HEK293 (cell line): ENCODE data around the gene MSI1.

ENCODE experiments used
- CTCF ChIA-PET: fragments of 350-600 bp; formaldehyde crosslinking; extraction: SDS; loops from one replicate; lab custom pipeline; 2021; ENCODE audit warnings: antibody characterized with exemption; lab: Yijun Ruan, JAX
- POLR2A ChIA-PET: fragments of 300-600 bp; formaldehyde crosslinking; extraction: SDS; loops from one replicate; lab custom pipeline; 2020; ENCODE audit warnings: antibody characterized with exemption, inconsistent platforms; lab: Yijun Ruan, JAX
- H3K27ac ChIP-seq: fragments of 200-500 bp; sonication (Bioruptor generic); 2 replicates; pipeline ENCODE4 v1.5.1; 2014; ENCODE audit warnings: low read depth, low read length, control low read depth, inconsistent platforms; ENCODE audit errors: extremely low read depth
- H3K36me3 ChIP-seq, 2 experiments: fragments of 200-500 bp in 1 of 2; sonication (Bioruptor generic) in 1 of 2; 1 replicate in 1 of 2; 2 replicates in 1 of 2; pipeline ENCODE4 v1.5.1; 2014 to 2017; ENCODE audit warnings: inconsistent platforms in 2 of 2, low read length in 2 of 2; ENCODE audit not compliant: control insufficient read depth in 2 of 2, insufficient read depth in 1 of 2
- H3K4me1 ChIP-seq: fragments of 200-500 bp; sonication (Bioruptor generic); 2 replicates; pipeline ENCODE4 v1.5.1; 2014; ENCODE audit warnings: mild to moderate bottlenecking, low read length, inconsistent platforms; ENCODE audit not compliant: control insufficient read depth, insufficient read depth
- H3K4me3 ChIP-seq: 2 replicates; pipeline ENCODE4 v1.5.1; 2011; ENCODE audit warnings: low read depth, mild to moderate bottlenecking, control low read depth, low read length, moderate library complexity
- H3K9me3 ChIP-seq: fragments of 200-500 bp; sonication (Bioruptor generic); 2 replicates; pipeline ENCODE4 v1.5.1; 2014; ENCODE audit warnings: low read depth, low read length, inconsistent platforms; ENCODE audit not compliant: control insufficient read depth, insufficient read depth
- EGR2 ChIP-seq: fragments of 450-650 bp; formaldehyde crosslinking; IDR thresholded peaks from 2 replicates; pipeline ENCODE4 v1.5.1; 2016; ENCODE audit warnings: low read depth, missing biosample characterization, missing genetic modification characterization
- INSM2 ChIP-seq: fragments of 450-650 bp; formaldehyde crosslinking; IDR thresholded peaks from 2 replicates; pipeline ENCODE4 v1.5.1; 2016; ENCODE audit warnings: missing biosample characterization, missing genetic modification characterization
- KLF9 ChIP-seq: fragments of 450-650 bp; formaldehyde crosslinking; IDR thresholded peaks from 2 replicates; pipeline ENCODE4 v1.5.1; 2016; ENCODE audit warnings: missing biosample characterization, missing genetic modification characterization, low read depth
- PATZ1 ChIP-seq: fragments of 450-650 bp; formaldehyde crosslinking; IDR thresholded peaks from 2 replicates; pipeline ENCODE4 v1.5.1; 2016; ENCODE audit warnings: missing biosample characterization, missing genetic modification characterization
- SP2 ChIP-seq: fragments of 450-650 bp; formaldehyde crosslinking; IDR thresholded peaks from 2 replicates; pipeline ENCODE4 v1.5.1; 2016; ENCODE audit warnings: missing biosample characterization, missing genetic modification characterization
- ZBTB17 ChIP-seq: fragments of 450-650 bp; formaldehyde crosslinking; IDR thresholded peaks from 2 replicates; pipeline ENCODE4 v1.5.1; 2016; ENCODE audit warnings: missing biosample characterization, missing genetic modification characterization
- ZBTB48 ChIP-seq: fragments of 450-650 bp; formaldehyde crosslinking; IDR thresholded peaks from 2 replicates; pipeline ENCODE4 v1.5.1; 2016; ENCODE audit warnings: missing biosample characterization, missing genetic modification characterization
- ZFP69B ChIP-seq: fragments of 450-650 bp; formaldehyde crosslinking; IDR thresholded peaks from 2 replicates; pipeline ENCODE4 v1.5.1; 2016; ENCODE audit warnings: missing biosample characterization, missing genetic modification characterization
- ZIC2 ChIP-seq: fragments of 450-650 bp; formaldehyde crosslinking; IDR thresholded peaks from 2 replicates; pipeline ENCODE4 v1.5.1; 2016; ENCODE audit warnings: missing biosample characterization, missing genetic modification characterization
- ZNF121 ChIP-seq: fragments of 450-650 bp; formaldehyde crosslinking; IDR thresholded peaks from 2 replicates; pipeline ENCODE4 v1.5.1; 2016; ENCODE audit warnings: missing biosample characterization, missing genetic modification characterization
- ZNF155 ChIP-seq: fragments of 450-650 bp; formaldehyde crosslinking; IDR thresholded peaks from 2 replicates; pipeline ENCODE4 v1.5.1; 2016; ENCODE audit warnings: missing biosample characterization, missing genetic modification characterization
- ZNF311 ChIP-seq: fragments of 450-650 bp; formaldehyde crosslinking; IDR thresholded peaks from 2 replicates; pipeline ENCODE4 v1.5.1; 2017; ENCODE audit warnings: missing biosample characterization, missing genetic modification characterization, borderline replicate concordance
- ZNF354C ChIP-seq: fragments of 450-650 bp; formaldehyde crosslinking; IDR thresholded peaks from 2 replicates; pipeline ENCODE4 v1.5.1; 2016; ENCODE audit warnings: missing biosample characterization, missing genetic modification characterization, low read depth, borderline replicate concordance
- ZNF366 ChIP-seq: fragments of 450-650 bp; formaldehyde crosslinking; conservative IDR thresholded peaks from 2 replicates; pipeline ENCODE4 v1.5.1; 2016; ENCODE audit warnings: missing biosample characterization, missing genetic modification characterization
- ZNF48 ChIP-seq: fragments of 450-650 bp; formaldehyde crosslinking; IDR thresholded peaks from 2 replicates; pipeline ENCODE4 v1.5.1; 2016; ENCODE audit warnings: missing biosample characterization, missing genetic modification characterization
- ZNF501 ChIP-seq: fragments of 450-650 bp; formaldehyde crosslinking; IDR thresholded peaks from 2 replicates; pipeline ENCODE4 v1.5.1; 2016; ENCODE audit warnings: missing biosample characterization, missing genetic modification characterization
- ZNF549 ChIP-seq: fragments of 450-650 bp; IDR thresholded peaks from 2 replicates; pipeline ENCODE4 v1.5.1; 2018; ENCODE audit warnings: missing biosample characterization, missing genetic modification characterization, mild to moderate bottlenecking, inconsistent platforms, moderate library complexity
- ZNF585B ChIP-seq: fragments of 450-650 bp; formaldehyde crosslinking; IDR thresholded peaks from 2 replicates; pipeline ENCODE4 v1.5.1; 2016; ENCODE audit warnings: missing biosample characterization, missing genetic modification characterization
- ZNF600 ChIP-seq: fragments of 450-650 bp; formaldehyde crosslinking; IDR thresholded peaks from 2 replicates; pipeline ENCODE4 v1.5.1; 2016; ENCODE audit warnings: missing biosample characterization, missing genetic modification characterization
- ZNF621 ChIP-seq: fragments of 450-650 bp; formaldehyde crosslinking; IDR thresholded peaks from 2 replicates; pipeline ENCODE4 v1.5.1; 2017; ENCODE audit warnings: missing biosample characterization, missing genetic modification characterization
- ZNF623 ChIP-seq: fragments of 450-650 bp; formaldehyde crosslinking; IDR thresholded peaks from 2 replicates; pipeline ENCODE4 v1.5.1; 2016; ENCODE audit warnings: missing biosample characterization, missing genetic modification characterization
- ZNF670 ChIP-seq: fragments of 450-650 bp; formaldehyde crosslinking; IDR thresholded peaks from 2 replicates; pipeline ENCODE4 v1.5.1; 2016; ENCODE audit warnings: missing biosample characterization, missing genetic modification characterization, low read depth
- ZNF677 ChIP-seq: fragments of 450-650 bp; IDR thresholded peaks from 2 replicates; pipeline ENCODE4 v1.5.0; 2018; ENCODE audit warnings: missing biosample characterization, mild to moderate bottlenecking, missing genetic modification characterization, moderate library complexity
- ZNF843 ChIP-seq: fragments of 450-650 bp; formaldehyde crosslinking; IDR thresholded peaks from 2 replicates; pipeline ENCODE4 v1.5.1; 2016; ENCODE audit warnings: missing biosample characterization, missing genetic modification characterization
- ZXDB ChIP-seq: fragments of 450-650 bp; formaldehyde crosslinking; IDR thresholded peaks from 2 replicates; pipeline ENCODE4 v1.5.1; 2016; ENCODE audit warnings: missing biosample characterization, missing genetic modification characterization

The MSI1 gene

GRCh38 chr12:120356567-120357030, 12.4 kb downstream of the MSI1 start (continued):
- peak; percentile 100 for TF ChIP-seq ZNF366 (tag by site-specific recombination)
- peak; percentile 33; the same call in 1 of the 2 replicates for TF ChIP-seq ZNF501 (tag by site-specific recombination)
- TF ChIP-seq EGR2 = peak; percentile 94
- TF ChIP-seq ZNF48 = no peak
- peak; percentile 100 for TF ChIP-seq ZNF600 (tag by site-specific recombination)
- TF ChIP-seq ZNF155 (tag by site-specific recombination) = no peak
- no peak for TF ChIP-seq ZNF354C
- no peak for TF ChIP-seq ZNF585B (tag by site-specific recombination)
- peak; percentile 97 for TF ChIP-seq ZIC2 (tag by site-specific recombination)
- TF ChIP-seq ZNF677 (tag by site-specific recombination) = no peak
- peak; percentile 39; the same call in 1 of the 2 replicates for TF ChIP-seq INSM2 (tag by site-specific recombination)
- 0 out of 2 replicates have a peak, but pooled peaks have one; percentile 22 for TF ChIP-seq ZNF843 (tag by site-specific recombination)
- TF ChIP-seq ZNF670 (tag by site-specific recombination) = no peak
- TF ChIP-seq ZNF311 = no peak
- TF ChIP-seq ZBTB48 = peak; percentile 97
- TF ChIP-seq SP2 = peak; percentile 48
- no peak for TF ChIP-seq ZNF549
- TF ChIP-seq ZXDB (tag by site-specific recombination) = peak; percentile 87
- 0 out of 2 replicates have a peak, but pooled peaks have one; percentile 24 for TF ChIP-seq ZFP69B (tag by site-specific recombination)
- TF ChIP-seq ZBTB17 (tag by site-specific recombination) = peak; percentile 86
- peak; percentile 80 for TF ChIP-seq PATZ1 (tag by site-specific recombination)

GRCh38 chr12:120353556-120354317, 15.2 kb downstream of the MSI1 start:
- TF ChIP-seq ZNF623 (tag by site-specific recombination) = peak; percentile 98
- TF ChIP-seq KLF9 (tag by site-specific recombination) = no peak
- TF ChIP-seq ZNF121 (tag by site-specific recombination) = peak; percentile 98
- no peak for TF ChIP-seq ZNF621
- TF ChIP-seq, all 188 proteins: peak for 2
- Histone ChIP-seq H3K27ac (no peak overlapping the region), H3K4me1 (no peaks in the 10 kb centered on the region), H3K4me3 (no peak overlapping the region), H3K36me3 (peaks cover 42 to 85% of the 10 kb centered on the region in 2 experiments), H3K9me3 (no peaks in the 10 kb centered on the region)
- ChIA-PET POLR2A (interaction anchor here (0.5 to 0.6 kb wide), 3 partner anchors 34 to 306 kb away, joined by 3 to 7 read pairs (median 3); no protein-coding TSS in a partner anchor), CTCF (interaction anchor here (0.7 to 4.9 kb wide), 6 partner anchors 13 to 618 kb away, joined by 3 to 66 read pairs (median 4); no protein-coding TSS in a partner anchor)
